Regular cardiac myocyte (primary cell): ENCODE results near the gene ALG8. TPM values are rescaled to one million over a fixed set of nuclear protein-coding genes. Genes with fewer than 3 reads are reported as not detected.

Source experiments
- total RNA-seq: library from RNA; depleted of rRNA; stranded (reverse); fragments of >200 nt; gene quantifications from 2 replicates; pipeline ENCODE4 v1.2.3, GENCODE V29; 2014

The ALG8 gene
- 32.1 and 34.9 TPM in 2 replicates for total RNA-seq

DNA sequence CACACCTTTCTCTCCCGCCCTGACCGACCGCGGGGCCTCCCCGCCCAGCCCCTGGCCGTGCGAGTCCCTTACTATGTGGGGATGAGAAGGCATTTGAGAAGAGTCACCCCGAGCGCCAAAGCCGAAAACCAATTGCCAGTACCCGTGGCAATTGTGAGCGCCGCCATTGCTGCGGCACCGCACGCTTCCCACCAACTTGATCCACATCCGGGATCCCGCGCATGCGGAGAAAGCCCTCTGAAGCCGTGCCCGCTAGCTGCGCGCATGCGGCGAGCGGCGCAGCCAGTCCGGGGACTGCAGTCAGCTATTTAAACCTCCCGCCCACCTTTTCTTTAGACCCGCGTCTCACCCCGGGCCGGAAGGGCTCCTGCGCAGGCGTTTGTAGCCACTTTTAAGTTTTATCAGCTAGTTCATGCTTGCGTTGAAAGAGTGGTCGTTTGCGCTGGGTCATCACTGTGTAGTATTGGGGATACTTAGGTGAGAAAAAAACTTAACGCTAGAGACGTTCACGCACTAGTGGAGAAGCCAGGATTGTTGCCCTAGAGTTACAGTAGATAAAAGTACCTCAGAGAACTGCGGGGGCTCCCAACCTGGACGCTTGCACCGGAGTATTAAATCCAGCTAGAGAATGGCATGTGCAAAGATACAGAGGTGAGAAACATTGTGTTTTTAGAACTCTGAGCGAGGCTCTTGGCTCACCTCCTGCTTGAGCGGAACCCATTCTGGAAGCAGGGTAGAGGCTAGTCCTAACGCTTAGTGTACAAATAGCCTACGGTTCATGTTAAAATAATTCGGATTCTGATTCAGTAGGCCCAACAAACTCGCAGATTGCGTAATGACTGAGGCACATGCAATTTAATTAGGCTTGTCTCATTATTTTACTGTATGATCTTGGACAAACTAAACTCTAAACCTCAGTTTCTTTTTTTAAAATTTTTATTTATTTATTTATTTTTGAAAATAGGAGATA lies at the start of gene ALG8:
Gene ALG8, minus strand, starts transcription at position 205 of the 970 bp plus-strand sequence. Its CDS starts 38 bp downstream, at position 167.

DNA sequence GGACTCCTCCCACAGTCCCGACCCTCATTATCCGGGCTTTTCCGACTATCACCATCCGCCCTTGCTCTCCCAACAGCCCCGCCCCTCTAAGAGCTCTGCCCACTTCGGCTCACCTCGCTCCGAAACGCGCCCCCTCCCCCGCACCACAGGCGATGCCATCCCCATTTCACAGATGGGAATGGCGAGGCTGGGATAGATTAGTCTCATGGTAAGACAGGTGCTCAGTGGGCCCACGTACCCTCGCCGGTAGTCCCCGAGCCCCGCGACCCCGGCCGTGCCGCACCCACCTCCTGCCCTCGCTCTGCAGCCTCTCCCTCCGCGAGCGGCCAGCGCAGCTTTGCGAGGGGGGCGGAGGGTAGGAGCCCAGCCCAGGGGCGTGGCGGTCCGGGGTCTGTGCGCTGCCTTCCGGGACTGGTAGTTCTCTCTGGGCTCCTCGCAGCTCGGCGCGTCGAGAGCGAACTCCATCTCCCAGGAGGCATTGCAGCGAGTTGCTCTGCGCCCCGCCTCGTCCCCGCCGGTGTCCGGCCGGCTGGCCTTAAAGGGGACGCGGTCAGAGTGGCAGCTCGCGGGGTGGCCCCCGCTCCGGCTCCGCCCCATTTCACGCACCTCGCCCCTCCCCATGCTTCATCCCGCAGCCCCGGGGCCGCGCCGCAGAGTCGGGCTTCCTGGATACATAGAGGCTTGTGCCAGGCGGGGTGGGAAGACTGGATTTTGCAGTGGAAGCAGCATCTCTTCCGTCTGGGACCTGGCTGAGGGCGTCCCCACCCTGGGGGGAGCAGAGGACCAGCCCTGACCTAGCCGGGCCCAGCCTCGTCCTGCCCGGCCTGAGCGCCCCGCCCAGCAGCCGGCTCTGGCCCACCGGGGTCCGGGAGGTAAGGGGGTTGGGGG lies 49.1 kb upstream of the ALG8 start, which contains the start of the genes KCTD21 and USP35:
Gene KCTD21, minus strand, starts transcription at position 341 of the 888 bp plus-strand sequence. CDS start 14,072 bp downstream, outside the sequence.
Gene USP35, plus strand, starts transcription at position 634 of the 888 bp plus-strand sequence. CDS start 7,327 bp downstream, outside the sequence.

DNA sequence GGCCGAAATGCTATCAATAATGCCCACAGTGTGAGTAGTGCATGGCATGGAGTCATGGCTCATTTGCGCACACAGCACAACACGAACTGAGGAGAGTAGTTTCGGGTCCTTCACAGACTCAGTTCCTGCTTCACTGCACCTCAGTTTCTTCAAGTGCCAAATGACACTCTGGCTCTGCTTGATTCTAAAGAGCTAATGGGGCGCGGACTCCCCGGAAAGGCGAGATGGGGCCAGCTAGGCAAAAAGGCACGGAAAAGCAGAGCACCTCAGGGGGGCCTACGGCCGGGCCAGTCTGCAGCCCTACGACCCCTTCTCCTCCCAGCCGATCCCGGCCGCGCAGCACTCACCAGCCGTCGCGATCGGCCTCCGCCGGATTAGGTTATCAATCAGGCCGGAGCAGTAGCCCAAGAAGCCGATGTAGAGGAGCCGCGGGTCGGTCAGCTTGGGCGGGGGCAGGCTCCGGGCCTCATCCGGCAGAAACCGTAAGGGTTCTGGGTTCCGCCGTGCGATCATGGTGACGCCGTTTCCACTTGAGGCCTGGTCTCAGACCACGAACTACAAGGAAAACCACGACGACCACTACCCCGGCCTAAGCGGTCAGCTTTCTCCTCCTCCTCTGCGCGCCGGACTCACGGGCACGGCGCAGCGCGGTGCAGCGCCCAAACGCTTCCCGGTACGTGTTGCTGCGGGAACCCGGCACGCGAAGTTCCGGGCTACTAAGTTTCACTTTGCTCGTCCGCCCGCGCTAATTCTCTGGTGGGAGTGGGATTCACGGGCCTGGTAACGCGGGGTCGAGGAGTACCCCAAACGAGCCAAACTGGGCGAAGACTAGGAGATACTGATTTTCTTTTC lies 60.0 kb downstream of the ALG8 start, which contains the start of gene NDUFC2:
Gene NDUFC2, minus strand, starts transcription at position 631 of the 852 bp plus-strand sequence. Its CDS starts 118 bp downstream, at position 513.

DNA sequence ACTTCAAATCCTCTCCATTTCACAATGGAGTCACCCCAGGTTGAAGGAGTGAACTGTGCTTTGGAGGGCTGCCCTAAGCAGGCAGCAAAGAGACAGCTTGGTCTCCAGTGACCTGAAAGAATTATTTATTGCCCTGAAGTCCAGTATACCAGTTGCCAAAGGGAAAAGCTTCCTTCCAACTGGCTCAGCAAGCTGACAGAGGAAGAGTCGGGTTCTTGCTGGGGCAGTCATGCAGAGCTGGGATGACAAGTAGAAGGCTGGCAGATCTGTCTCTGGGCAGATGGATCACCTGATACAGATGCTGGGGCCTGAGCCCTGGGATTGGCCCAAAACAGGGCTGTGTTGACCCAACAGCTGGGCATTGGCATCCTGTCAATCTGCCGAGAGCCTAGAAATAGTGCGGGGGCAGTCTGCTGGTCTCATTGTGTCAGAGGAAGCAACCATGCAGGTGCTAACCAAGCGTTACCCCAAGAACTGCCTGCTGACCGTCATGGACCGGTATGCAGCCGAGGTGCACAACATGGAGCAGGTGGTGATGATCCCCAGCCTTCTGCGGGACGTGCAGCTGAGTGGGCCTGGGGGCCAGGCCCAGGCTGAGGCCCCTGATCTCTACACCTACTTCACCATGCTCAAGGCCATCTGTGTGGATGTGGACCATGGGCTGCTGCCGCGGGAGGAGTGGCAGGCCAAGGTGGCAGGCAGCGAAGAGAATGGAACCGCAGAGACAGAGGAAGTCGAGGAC lies 75.8 kb downstream of the ALG8 start, which contains the start of gene THRSP:
Gene THRSP, plus strand, starts transcription at position 422 of the 742 bp plus-strand sequence. Its CDS starts 21 bp downstream, at position 443.

Other genes starting within 250 kb of the ALG8 start
- 37.2 and 41.4 TPM in 2 replicates for gene INTS4, start 145.0 kb downstream of the ALG8 start, total RNA-seq
- 0.56 and 1.9 TPM in 2 replicates for gene KCTD14, start 116.3 kb downstream of the ALG8 start, total RNA-seq
- not detected in 2 replicates for gene THRSP, start 75.8 kb downstream of the ALG8 start, total RNA-seq
- 104 and 109 TPM in 2 replicates for gene NDUFC2, start 59.8 kb downstream of the ALG8 start, total RNA-seq
- gene KCTD21, start 49.0 kb upstream of the ALG8 start, total RNA-seq, result 6.9 and 8.5 TPM in 2 replicates
- gene USP35, start 49.3 kb upstream of the ALG8 start, total RNA-seq, result 8.8 and 16.1 TPM in 2 replicates